ACC112 (cell line): ENCODE measurements around the gene RRP1B.

Experiments used
- H2AFZ ChIP-seq: fragments of 200-600 bp; sonication (generic); one replicate; pipeline ENCODE4 v1.6.0; 2017; ENCODE audit warnings: antibody characterized with exemption, low read length; ENCODE audit not compliant: unreplicated experiment
- H3K27ac ChIP-seq: fragments of 200-600 bp; sonication (generic); 2 replicates; pipeline ENCODE4 v1.5.1; 2014; ENCODE audit warnings: low read depth, mild to moderate bottlenecking, antibody characterized with exemption, low read length, moderate library complexity
- H3K27me3 ChIP-seq: fragments of 200-600 bp; sonication (generic); 2 replicates; pipeline ENCODE4 v1.6.1; 2014; ENCODE audit warnings: mild to moderate bottlenecking, antibody characterized with exemption, low read length, moderate library complexity, mixed read lengths; ENCODE audit not compliant: insufficient read depth
- H3K36me3 ChIP-seq: fragments of 200-600 bp; sonication (generic); 2 replicates; pipeline ENCODE4 v1.6.1; 2016; ENCODE audit warnings: mild to moderate bottlenecking, antibody characterized with exemption, low read length, moderate library complexity, mixed read lengths; ENCODE audit not compliant: insufficient read depth
- H3K4me1 ChIP-seq: fragments of 200-600 bp; sonication (generic); one replicate; pipeline ENCODE4 v1.6.1; 2016; ENCODE audit warnings: low read length, mixed read lengths; ENCODE audit not compliant: insufficient read depth, unreplicated experiment, control insufficient read depth
- H3K4me3 ChIP-seq: fragments of 200-600 bp; sonication (generic); 2 replicates; pipeline ENCODE4 v1.5.1; 2014; ENCODE audit warnings: mild to moderate bottlenecking, low read depth, low read length
- H3K79me2 ChIP-seq: fragments of 200-600 bp; sonication (generic); one replicate; pipeline ENCODE4 v1.6.0; 2016; ENCODE audit warnings: low read length; ENCODE audit not compliant: control insufficient read depth, unreplicated experiment, insufficient read depth

RRP1B gene

DNA sequence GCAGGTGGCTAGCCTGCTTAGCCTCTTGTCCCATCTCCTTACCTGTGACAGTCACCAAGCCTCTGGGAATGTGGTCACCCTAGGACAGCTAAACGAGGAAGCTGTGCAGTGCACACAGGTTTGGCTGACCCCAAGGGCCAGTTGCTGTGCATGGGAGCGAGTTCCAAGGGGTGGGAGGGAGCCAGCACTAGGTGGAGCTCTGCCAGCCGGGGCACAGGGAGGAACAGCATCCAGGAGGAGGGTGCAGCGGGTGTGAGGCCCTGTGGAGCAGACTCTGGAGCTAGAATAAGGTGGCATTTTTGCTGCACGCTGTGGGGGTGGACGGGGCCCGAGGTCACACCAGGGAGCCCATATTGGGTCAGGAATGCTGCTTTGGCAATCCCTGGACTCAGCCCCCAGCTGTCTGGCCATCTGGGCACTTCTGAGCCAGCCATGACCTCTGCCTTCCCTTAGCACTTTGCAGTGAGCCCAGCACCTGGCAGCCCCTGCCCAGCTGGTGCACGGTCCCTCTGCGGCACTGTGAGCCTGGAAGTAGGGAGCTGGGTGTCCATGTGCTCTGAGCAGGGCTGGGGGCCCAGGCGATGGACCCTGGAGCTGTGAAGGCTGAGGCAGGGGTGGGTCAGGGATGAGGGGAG is 68.3 kb downstream of the RRP1B start:
- Histone ChIP-seq H3K27me3 (no peaks in the 10 kb centered on the region), H2AFZ (no peak overlapping the region), H3K4me3 (peak overlapping the region; percentile 82), H3K4me1 (peaks cover 48% of the 10 kb centered on the region), H3K27ac (peak overlapping the region; percentile 78), H3K79me2 (peaks cover 71% of the 10 kb centered on the region), H3K36me3 (no peaks in the 10 kb centered on the region)

DNA sequence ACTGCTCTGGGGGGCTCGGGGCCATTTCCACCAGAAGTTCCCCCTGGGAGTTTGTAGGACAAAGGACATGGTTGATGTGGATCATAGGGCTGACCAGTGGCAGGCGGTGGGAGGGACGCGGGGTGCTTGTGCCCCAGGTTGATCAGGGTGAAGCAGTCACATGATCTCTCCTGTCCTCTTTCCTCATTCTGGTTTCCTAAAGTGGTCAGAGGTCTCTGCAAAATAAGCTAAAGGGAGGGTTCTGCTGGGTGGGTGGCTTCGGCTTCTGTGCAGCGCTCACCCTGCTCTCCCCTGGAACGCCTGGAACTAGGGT is 68.8 kb downstream of the RRP1B start:
- H3K4me1 ChIP-seq: peaks cover 48% of the 10 kb centered on the region
- no peaks in the 10 kb centered on the region for H3K27me3 ChIP-seq
- H2AFZ ChIP-seq: no peak overlapping the region
- peak overlapping the region; percentile 82 for H3K4me3 ChIP-seq
- H3K36me3 ChIP-seq: no peaks in the 10 kb centered on the region
- peak overlapping the region; percentile 78 for H3K27ac ChIP-seq
- peaks cover 69% of the 10 kb centered on the region for H3K79me2 ChIP-seq

DNA sequence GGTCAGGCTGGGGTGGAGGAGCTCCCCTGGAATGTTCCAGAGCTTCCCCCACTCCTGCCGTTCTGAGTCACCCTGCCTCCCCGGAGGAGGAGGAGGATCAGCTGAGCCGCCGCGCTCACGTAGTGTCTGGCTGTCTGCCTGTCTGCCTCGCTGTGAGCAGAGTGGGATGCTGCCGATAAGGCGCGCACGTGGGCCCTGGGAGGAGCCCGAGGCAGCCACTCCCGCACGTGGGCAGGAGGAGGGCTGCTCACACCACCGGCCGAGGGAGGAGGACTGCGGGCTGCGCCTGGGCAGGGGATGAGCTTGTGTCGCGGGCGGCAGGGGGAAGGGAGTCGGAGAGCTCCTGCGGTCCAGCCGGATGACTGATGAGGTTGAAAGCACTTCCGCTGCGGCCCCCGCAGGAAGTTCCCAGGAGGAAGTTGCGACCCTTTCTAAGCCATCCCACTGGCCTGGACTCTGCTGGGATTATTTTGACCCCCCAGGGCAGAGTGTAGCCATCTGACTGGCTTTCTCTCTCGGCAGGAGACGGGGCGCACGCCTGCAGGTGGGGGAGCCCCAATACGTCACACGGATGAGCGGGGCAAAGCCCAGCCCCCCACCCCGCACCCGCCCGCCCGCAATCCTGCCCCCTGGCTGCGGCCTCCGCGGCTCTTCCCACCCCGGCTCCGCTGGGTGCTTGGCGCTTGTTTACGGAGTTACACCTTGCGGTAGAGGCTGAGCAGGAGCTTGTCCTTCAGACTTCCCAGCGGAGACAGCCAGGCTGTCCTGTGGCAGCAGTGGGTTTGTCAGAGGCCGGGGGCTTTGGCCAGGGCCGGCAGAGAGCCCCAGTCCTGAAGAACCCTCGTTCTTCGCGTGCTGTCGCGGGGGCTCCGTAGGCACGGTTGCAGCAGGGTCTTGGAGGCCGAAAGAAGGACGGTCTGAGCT is 69.4 kb downstream of the RRP1B start:
- Histone ChIP-seq H3K27ac (peak overlapping the region; percentile 78), H3K36me3 (no peaks in the 10 kb centered on the region), H3K79me2 (peaks cover 67% of the 10 kb centered on the region), H3K27me3 (no peaks in the 10 kb centered on the region), H2AFZ (no peak overlapping the region), H3K4me1 (peaks cover 54% of the 10 kb centered on the region), H3K4me3 (peak overlapping the region; percentile 82)

DNA sequence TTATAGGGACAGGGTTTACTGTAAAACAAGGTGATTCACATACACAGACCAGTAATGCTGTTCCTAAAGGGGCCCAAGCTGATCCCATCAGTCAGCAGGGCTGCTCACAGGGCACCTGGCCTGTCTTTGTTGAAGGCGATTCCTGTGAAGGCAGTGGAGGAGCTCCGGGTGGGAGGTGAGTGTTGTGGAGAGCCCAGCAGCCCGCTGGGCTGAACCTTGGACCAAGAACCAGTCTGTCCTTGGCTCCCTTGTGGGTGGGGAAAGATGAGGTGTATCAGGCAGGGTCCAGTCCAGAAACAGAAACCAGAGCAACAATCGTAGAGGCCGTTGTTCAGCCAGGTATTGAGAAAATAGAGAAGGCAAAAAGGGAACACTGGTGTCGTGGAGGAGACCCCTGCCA is 72.1 kb downstream of the RRP1B start:
- Histone ChIP-seq H3K4me3 (no peak overlapping the region), H3K79me2 (peaks cover 72% of the 10 kb centered on the region), H3K27ac (no peak overlapping the region), H3K36me3 (no peaks in the 10 kb centered on the region), H3K4me1 (peaks cover 56% of the 10 kb centered on the region), H2AFZ (no peak overlapping the region), H3K27me3 (no peaks in the 10 kb centered on the region)

DNA sequence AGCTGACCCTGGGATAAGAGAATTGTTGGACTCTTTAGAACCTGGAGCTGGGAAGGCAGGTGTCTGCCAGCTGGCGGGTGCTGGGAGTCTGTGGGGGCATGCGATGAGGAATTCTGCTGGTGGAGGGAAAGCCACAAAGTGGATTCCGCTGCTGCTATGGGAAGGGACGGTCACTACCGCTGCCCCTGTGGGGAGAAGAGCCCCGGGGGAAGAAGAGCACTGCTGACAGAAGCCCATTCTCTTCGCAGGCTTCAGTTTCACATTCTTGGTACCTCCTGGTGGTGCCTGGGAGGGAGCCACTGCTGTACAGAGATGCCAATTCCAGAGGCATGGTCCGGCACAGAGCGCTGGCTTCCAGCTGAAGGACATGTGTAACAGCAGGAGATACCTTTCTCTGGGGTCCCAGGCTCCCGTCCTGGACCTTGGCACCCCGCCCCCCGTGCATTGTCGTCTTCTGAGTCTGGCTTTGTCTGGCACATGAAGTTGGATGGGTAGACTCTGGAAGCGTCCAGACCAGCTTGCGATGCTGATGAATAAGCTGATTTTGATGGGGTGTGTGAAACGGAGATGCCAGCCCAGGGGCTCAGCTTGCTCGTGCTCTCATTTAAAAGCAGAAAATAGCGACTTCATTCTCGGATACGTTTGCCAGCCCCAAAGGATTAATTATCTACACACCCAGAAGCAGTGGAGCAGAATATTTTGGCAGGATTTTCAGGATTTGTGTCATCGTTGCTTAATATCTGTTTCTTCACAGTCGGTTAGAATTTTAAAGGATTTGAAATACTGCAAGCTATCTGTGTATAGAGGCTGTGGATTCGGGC is 72.7 kb downstream of the RRP1B start:
- H3K4me3 ChIP-seq: no peak overlapping the region
- peaks cover 50% of the 10 kb centered on the region for H3K4me1 ChIP-seq
- no peak overlapping the region for H2AFZ ChIP-seq
- no peak overlapping the region for H3K27ac ChIP-seq
- no peaks in the 10 kb centered on the region for H3K27me3 ChIP-seq
- H3K79me2 ChIP-seq: peaks cover 66% of the 10 kb centered on the region
- no peaks in the 10 kb centered on the region for H3K36me3 ChIP-seq

DNA sequence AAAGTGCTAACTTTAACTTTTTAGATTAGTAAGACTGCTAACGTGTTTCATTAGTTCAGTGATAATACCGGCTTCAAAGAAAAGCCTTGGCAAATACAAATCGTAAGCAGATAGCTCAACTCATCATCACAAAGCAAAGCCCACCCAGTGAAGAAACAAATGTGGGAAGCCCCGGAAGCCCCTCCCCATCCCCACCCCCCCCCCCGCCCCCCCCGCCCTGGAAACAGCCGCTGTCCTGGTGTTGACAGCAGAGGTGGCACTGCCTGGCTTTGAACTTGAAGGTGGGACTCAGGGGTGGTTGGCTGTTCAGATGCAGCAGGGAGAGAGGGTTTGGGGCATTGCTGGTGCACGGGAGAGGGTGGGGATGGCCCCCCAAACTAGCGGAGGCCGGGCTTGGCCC is 73.7 kb downstream of the RRP1B start:
- Histone ChIP-seq H3K4me1 (peaks cover 40% of the 10 kb centered on the region), H3K79me2 (peaks cover 56% of the 10 kb centered on the region), H3K4me3 (no peak overlapping the region), H2AFZ (no peak overlapping the region), H3K27ac (no peak overlapping the region; the same call in 1 of the 2 replicates), H3K27me3 (no peaks in the 10 kb centered on the region), H3K36me3 (no peaks in the 10 kb centered on the region)

DNA sequence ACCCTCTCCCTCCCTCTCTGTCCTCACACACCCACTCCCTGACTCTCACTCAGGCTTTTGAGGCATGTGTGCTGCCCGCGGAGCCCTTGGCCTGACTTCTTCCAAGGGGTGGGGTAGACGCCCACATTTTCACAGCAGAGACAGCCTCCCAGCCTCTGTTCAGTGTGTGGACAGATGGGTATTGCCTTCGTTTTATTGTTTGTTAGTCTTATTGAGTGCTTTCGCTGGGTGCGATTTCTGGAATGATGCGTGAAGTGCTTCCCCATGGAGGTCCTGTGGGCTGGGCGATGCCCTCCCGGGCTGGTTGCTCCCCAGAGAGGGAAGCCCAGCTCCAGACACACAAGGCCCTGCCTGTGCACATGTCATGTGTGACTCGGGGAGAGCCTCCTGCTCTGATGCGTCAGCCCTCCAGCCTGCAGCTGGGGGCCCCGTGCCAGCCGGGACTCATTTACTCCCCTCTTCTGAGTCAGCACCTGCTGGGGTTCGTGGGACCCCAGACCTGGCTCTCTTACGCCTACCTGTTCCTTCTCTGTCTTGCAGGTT is 74.2 kb downstream of the RRP1B start:
- peaks cover 54% of the 10 kb centered on the region for H3K79me2 ChIP-seq
- H3K27ac ChIP-seq: no peak overlapping the region; the same call in 1 of the 2 replicates
- no peak overlapping the region for H2AFZ ChIP-seq
- H3K36me3 ChIP-seq: no peaks in the 10 kb centered on the region
- peaks cover 38% of the 10 kb centered on the region for H3K4me1 ChIP-seq
- no peaks in the 10 kb centered on the region for H3K27me3 ChIP-seq
- H3K4me3 ChIP-seq: no peak overlapping the region

DNA sequence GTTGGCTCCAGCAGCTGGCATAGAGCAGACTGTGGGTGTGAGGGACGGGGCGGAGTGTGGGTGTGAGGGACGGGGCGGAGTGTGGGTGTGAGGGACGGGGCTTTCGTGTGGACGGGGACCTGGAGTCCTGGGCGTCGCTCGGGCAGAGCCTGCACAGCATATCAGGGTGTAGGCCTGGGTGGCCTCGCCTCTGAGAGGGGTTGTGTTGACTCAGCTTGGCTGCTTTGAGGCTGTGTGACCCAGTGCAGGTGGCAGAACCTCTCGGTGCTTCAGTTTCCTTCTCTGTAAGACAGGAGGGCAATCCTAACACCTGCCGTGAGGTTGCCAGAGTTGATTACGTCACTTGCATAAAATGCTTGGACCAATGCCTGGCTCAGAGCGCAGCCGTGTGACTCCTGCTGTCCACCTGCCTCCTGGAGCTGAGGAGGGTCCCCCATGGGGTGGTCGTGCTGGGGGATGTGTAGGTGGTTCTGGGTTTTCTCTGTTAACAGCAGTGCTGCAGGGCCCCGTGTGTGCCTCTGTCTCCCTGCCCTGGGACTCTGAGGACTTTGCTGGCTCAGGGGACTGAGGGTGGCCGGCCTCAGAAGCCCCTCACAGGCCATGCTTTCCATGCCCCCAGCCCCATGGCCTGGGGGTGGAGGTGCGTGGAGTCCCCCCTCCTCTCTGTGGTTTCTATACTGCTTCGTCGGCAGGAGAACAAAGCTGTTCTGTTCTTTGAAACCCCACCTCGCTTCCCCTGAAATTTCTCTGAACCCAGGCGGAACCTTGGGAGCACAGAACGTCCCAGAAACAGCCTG is 75.0 kb downstream of the RRP1B start:
- H3K4me1 ChIP-seq: peaks cover 35% of the 10 kb centered on the region
- H3K79me2 ChIP-seq: peaks cover 50% of the 10 kb centered on the region
- H3K4me3 ChIP-seq: no peak overlapping the region
- no peak overlapping the region for H3K27ac ChIP-seq
- H2AFZ ChIP-seq: no peak overlapping the region
- H3K36me3 ChIP-seq: peaks cover 2% of the 10 kb centered on the region; the same call in 1 of the 2 replicates
- H3K27me3 ChIP-seq: no peaks in the 10 kb centered on the region

DNA sequence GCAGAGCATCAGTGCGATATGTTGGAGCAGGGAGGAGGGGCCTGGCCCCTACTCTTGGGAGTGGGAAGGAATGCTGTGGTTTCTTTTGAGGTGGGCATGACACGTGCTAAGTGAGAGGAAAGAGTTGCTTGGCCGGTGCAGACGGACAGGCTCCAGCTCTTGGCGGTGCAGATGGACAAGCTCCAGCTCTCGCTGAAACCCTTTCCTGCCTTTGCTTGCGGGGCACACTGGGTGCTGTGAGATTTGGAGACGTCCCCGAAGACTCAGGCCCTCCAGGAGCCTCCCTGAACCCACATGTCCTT is 75.5 kb downstream of the RRP1B start:
- H3K79me2 ChIP-seq: peaks cover 45% of the 10 kb centered on the region
- H2AFZ ChIP-seq: no peak overlapping the region
- no peaks in the 10 kb centered on the region for H3K27me3 ChIP-seq
- H3K27ac ChIP-seq: no peak overlapping the region
- H3K4me3 ChIP-seq: no peak overlapping the region
- peaks cover 29% of the 10 kb centered on the region for H3K4me1 ChIP-seq
- peaks cover 3% of the 10 kb centered on the region; the same call in 1 of the 2 replicates for H3K36me3 ChIP-seq
